HG03196 (cell line): ENCODE results near the gene LPAR2.
"Not testable (repeated sequence)": the region's sequence is repeated elsewhere in the genome, so short reads cannot be mapped to it uniquely, and the experiment has no call there.

Source experiments
- ATAC-seq: cut with Tn5 transposase; IDR thresholded peaks from one replicate; pipeline ENCODE4 v1.9.1; 2021; ENCODE audit not compliant: unreplicated experiment

The LPAR2 gene

DNA sequence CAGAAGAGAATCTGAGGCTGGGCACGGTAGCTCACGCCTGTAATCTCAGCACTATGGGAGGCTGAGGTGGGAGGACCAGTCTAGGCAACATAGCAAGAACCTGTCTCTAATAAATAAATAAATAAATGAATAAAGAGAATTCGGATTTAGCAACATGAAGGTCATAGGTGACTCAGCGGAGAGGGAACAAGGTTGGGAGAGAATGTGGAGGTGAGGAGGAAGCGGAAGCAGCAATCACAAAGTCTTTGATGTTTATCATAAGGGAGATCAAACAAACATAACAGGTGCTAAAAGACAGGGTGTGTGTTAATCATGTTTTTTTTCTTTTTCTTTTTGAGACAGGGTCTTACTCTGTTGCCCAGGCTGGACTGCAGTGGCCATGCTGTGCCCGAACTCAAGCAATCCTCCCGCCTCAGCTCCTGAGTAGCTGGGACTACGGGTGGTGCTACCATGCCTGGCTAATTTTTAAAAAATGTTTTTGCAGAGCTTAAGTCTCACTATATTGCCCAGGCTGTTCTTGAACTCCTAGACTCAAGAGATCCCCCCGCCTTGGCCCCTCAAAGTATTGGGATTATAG, 25.8 kb downstream of the LPAR2 start:
- no peak for ATAC-seq

- no peak for ATAC-seq
Measured at GRCh38 chr19:19600793-19601330, 27.2 kb downstream of the LPAR2 start.

DNA sequence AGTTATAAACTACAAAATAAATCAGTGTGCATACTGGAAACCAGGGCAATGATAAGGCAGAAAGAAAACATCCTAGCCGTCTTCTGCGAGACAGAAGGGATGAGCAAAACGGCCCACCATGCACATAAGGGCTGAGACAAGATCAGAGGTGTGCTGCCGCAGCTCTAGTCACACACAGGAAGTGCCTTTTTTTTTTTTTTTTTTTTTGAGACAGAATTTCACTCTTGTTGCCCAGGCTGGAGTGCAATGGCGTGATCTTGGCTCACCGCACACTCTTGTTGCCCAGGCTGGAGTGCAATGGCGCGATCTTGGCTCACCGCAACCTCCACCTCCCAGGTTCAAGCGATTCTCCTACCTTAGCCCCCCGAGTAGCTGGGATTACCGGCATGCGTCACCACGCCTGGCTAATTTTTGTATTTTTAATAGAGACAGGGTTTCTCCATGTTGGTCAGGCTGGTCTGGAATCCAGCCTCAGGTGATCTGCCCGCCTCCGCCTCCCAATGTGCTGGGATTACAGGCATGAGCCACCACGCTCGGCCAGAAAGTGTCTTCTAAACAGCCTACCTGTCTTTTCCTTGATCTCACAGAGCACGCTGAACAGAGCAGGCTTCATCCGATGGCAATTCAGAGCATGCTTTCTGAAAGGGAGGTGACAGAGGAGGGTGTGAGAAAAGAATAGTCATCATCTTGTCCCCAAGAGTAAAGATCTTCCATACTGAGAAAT, 29.1 kb downstream of the LPAR2 start:
- not testable (repeated sequence) for ATAC-seq

DNA sequence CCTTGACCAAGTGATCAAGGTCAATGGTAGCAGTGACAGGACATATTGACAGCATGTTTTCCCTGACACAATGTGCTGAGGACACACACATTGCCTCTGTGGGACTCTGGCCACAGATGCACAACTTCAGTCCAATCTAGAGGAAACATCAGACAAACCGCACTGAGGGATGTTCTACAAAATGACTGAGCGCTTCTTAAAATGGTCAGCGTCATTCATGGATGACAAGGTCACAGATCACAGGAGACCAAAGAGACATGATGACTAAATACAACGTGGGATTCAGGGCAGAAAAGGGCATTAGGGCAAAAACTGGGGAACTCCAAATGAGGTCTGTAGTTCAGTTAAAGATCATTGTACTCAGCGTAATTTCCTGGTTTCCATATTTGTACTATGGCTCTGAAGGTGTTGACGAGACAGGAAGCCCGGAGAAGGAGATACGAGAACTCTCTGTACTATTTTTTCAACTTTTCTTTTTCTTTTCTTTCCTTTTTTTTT, 30.2 kb downstream of the LPAR2 start:
- peak; percentile 66 for ATAC-seq

- ATAC-seq: no peak
Measured at GRCh38 chr19:19595171-19595701, 32.8 kb downstream of the LPAR2 start.

GRCh38 chr19:19594381-19594780, 33.6 kb downstream of the LPAR2 start:
- no peak for ATAC-seq

DNA sequence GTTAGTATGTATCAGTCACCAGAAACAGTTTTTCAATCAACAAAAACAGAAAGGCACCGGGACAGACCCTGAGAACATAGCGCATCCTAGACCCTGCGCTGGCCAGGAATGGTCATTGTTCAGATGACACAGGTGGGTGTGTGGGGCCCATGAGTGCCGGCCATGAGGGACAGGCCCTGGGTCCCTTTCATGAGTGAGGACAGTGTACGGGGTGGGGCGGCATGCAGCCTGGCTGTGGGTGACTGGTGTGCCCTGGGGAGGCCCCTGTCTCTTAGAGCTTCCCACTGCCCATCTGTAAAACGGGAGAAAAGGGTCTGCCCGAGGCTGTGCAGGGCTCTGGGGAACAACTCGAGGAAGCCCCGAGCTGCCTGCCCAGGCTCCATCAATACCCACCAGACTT, 35.3 kb downstream of the LPAR2 start:
- no peak for ATAC-seq

GRCh38 chr19:19591133-19591825, 36.7 kb downstream of the LPAR2 start:
- no peak for ATAC-seq

- no peak for ATAC-seq
Measured at GRCh38 chr19:19588546-19588945, 39.5 kb downstream of the LPAR2 start.

GRCh38 chr19:19587771-19588170, 40.2 kb downstream of the LPAR2 start:
- no peak for ATAC-seq

DNA sequence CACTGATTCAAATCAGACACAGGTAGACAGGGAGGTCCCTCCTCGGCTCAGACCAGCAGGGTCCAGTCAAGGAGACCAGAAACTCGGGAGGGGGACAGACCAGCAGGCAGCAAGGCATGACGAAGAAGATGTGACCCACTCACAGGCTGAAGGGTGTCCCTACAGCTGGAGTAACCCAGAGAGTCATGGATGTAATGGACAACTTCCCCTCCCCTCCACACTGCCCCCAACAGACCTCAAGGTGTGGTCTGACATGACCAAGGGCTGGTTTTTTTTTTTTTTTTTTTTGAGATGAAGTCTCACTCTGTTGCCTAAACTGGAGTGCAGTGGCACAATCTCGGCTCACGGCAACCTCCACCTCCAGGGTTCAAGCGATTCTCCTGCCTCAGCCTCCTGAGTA, 43.7 kb downstream of the LPAR2 start:
- ATAC-seq: no peak

GRCh38 chr19:19582471-19582870, 45.5 kb downstream of the LPAR2 start:
- ATAC-seq: no peak

- ATAC-seq: no peak
Measured at GRCh38 chr19:19581391-19581790, 46.6 kb downstream of the LPAR2 start.

- no peak for ATAC-seq
Measured at GRCh38 chr19:19580418-19580817, 47.6 kb downstream of the LPAR2 start.

- ATAC-seq: no peak
Measured at GRCh38 chr19:19579533-19580361, 48.3 kb downstream of the LPAR2 start.

DNA sequence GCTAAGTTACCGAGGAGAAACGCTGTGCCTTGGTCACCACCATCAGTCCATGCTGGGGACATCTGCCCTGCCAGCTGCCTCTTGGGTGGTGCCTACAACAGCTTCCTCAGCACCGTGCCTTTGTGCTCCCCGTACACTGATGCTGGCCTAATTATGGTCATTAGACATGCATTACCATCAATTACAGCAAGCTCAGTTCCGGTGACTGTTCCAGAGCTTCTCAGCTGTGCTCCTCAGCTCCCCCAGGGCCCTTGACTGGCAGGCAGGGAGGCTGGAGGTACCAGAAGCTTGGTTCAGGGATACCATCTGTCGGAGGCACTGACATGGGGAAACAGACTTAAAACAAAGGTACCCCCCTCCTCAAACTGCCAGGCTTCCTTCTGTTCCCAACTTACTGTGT, 49.8 kb downstream of the LPAR2 start:
- ATAC-seq: no peak

GRCh38 chr19:19575411-19575810, 52.6 kb downstream of the LPAR2 start:
- no peak for ATAC-seq
